IPS DF 19.7 (cell line): ENCODE results near the gene MOV10.
"Not testable (repeated sequence)": the region's sequence is repeated elsewhere in the genome, so short reads cannot be mapped to it uniquely, and the experiment has no call there.

Experiments used
- DNase-seq: peaks from one replicate; pipeline ENCODE4 v3.0.0-alpha.2; 2013; ENCODE audit warnings: low read depth, low spot score

MOV10 gene

GRCh38 chr1:112712191-112712590 is 37.7 kb downstream of the MOV10 start:
- DNase-seq = no peak

DNA sequence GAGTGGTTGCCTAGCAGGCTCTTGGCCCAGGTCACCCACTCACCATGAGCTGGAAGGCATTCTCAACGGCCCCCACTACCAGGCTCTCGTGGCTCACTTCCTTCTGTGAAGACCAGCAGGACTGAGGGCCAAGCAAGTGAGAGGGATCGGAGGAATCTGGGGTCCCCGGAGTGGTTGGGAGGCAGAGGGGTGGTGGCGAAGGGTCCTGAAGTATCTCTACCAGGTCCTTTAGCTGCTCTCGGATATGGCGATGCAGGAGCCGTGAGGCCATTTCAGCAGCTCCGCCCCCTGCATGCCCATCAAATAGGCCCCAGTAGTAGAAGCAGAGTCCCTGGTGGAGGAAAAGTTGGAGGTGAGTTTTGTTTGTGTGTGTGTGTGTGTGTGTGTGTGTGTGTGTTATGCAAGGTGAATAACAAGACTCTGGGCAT is 38.3 kb downstream of the MOV10 start:
- no peak for DNase-seq

GRCh38 chr1:112713466-112714312 is 39.2 kb downstream of the MOV10 start:
- DNase-seq = no peak

DNA sequence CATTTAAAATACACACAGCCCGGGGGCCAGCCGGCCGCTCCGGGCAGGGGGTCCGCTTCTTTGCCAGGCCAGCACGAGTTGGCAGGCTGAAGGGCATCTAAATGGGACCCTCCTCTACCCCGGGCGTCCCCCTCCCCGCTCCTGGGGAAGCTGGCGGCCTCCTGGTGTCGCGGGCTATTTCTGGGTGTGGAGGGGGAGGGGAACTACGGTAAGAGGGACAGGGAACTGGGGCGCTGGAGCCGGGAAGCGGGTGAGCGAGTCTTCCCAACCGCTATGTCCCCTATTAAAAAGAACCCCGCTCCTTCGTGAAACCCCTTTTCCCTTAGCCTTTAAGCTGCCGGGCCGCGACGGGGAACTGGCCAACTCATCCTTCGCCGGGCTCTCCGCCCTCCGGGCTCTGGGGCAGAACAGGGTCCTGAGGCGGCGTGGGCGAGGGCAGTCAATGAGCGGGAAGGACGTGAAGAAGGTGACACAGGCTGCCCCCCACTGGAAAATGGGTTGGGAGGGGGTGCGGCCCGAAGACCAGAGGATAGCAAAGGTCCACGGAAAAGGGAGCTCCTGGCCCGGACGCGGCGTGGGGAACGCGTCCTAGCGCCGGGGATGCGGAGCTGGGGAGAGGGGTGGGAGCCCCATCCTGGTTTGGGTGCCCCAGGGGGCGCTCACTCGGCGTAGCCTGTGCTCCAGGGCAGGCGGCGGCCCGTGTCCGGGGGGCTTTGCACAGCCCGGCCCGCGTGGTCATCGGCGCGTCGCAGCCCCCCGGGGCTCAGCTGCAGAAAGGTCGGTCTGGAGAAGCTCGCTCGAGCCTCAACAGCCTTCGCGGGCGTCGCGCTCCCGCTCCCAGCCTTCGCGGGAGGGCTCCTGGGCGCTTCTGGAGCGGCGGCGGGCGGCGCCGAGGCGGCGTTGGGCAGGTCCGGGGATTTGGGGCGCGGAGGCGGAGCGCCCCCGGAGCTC is 40.1 kb downstream of the MOV10 start:
- DNase-seq = no peak

DNA sequence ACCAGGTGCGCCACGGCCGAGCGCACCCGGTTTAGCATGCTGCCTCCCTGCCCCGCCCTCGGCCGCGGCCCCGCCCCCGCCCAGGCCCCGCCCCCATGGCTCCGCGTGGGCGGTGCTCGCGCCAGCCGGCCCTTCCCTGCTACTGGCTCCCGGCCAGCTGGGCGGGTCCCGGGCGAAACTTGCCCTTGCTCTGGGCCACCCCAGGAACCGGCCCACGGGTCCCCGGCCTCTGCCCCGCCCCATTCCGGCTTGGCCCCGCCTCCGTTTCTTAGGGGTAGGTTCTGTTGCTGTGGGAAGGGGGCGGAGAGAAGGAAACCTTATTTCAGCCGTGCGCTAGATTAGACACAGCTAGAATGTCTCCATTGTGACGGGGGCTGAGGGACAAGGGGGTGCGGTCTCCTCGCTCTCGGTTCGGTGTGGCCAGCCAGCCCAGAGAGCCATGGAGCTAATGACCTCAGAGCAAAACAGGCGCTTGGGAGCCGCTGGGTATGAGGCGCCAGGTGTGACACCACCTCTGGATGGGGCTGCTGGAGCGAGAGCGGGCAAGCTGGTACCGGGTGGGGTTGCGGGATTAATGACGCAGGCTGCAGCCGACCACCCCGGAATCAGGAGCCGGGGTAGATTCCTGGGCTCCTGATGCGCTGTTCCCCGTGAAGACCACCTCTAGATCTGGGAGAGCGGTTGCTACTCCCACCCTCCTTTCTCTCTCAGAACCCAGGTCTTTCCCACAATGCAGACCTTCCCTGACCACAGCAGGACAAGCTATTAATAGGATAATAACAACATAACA is 41.0 kb downstream of the MOV10 start, which contains the start of gene PPM1J:
Gene PPM1J, minus strand, starts transcription at position 69 of the 790 bp plus-strand sequence. Its CDS starts 31 bp downstream, at position 38.
- DNase-seq = peak; percentile 56

GRCh38 chr1:112716133-112716720 is 41.8 kb downstream of the MOV10 start:
- DNase-seq = peak; percentile 78

DNA sequence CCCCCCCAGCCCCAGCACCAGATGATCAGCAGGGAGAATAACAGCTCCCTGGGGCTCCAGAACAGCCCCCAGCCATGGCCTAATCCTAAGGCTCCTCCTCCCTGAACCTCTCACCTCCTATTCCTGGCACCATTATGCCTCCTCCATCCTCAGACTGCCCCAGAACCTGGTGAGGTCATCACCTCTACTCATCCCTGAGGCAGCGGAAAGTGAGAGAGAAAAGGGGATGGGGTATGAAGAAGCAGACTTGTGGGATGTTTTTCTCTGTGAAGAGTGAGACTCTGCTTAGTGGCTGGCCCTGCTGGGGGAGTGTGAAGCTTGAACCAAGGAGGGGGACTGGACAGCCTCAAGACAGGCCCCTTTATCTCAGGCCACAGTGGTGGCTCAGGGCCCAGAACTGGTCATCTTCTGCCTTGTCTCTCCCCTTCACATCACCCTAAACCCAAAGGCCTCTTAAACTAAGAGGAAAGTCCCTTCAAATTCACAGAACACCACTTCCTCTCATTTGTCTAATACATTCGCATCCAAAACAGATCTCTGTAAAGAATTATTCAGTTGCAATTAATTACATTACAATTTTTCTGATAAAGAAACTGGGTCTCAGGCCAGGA is 42.9 kb downstream of the MOV10 start:
- no peak for DNase-seq

DNA sequence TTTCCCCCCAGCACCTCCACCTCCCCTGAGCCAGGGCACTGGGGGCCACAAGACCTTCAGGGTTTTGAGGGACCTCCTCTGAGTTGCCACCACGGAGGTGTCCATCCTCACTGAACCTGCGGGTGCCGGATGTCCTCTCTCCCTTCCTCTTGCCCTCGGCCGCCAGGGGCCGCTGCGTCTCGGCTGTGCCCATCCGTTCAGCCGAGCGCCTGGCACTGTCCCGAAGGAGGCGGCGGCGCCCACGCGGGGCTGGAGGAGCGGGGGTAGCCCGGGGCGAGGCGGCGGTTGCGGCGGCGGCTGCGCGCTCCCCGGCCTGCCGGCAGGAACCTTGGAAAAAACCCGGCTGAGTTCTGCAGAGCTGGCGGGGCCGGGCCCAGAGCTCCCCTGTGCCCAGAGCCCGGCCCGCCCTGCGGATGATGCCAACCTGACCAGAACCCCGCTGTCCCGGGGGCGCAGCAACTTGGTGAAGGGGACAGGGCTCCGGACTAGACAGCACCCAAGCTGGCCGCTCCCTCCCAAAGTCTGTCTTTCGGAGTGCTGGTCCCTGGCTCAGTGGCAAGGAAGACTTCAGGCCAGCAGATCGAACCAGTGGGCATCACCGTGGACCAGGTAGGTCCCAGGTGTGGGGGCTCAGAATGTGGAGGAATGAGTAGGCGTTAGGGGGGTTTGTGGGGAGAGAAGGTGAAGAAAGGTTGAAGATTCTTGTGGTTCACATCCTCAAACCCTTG is 44.4 kb downstream of the MOV10 start:
- DNase-seq = no peak

DNA sequence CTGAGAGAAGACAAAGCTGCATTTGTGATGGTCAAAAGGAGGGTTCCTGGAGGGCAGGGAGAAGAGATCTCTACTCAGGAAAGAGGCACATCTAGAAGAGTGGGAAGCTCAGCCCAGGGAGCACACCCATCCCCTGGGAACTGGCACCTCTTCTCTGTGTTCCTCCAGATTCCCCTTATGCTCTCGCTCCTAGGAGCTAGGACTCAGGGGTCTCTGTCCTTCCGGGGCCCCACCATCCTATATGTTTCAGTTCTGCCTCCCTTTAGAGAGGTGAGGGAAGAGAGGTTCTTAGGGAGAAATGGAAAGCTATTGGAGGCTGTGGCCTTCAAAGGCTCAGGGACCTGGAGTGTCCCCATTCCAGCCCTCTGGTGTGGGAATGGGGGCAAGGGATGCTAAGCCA is 45.2 kb downstream of the MOV10 start:
- DNase-seq = no peak

DNA sequence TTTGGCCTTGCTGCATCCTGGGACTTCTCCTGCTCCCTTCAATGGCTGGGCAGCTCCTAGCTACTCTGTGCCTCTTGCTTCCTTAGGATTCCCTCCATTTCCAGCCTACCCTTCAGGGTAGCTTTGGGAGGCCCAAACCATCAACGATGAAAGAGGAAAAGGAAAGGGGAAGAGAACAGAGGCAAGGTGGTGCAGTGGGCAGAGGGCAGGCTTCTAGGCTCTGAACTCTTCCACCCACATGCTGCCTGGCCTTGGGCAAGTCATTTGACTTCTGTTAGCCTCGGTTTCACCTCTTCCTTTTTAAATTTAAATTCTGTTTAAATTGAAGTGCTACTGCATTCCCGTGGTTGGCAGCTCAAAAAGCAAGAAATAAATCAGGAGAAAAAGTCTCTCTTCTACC is 46.3 kb downstream of the MOV10 start:
- DNase-seq = no peak

DNA sequence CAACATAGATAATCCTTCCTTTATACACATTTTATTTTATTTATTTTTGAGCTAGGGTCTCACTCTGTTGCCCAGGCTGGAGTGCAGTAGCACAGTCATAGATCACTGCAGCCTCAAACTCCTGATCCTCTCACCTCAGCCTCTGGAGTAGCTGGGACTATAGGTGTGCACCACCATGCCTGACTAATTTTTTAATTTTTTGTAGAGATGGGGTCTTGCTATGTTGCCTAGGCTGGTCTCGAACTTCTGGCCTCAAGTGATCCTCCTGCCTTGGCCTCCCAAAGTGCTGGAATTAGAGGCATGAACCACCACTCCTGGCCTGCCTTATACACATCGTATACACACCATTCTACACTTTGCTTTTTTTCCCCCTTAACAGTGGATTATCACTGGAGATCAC is 46.8 kb downstream of the MOV10 start:
- not testable (repeated sequence) for DNase-seq

GRCh38 chr1:112721966-112722524 is 47.6 kb downstream of the MOV10 start:
- DNase-seq = no peak

- DNase-seq = no peak
Measured at GRCh38 chr1:112722601-112723510, 48.4 kb downstream of the MOV10 start.

GRCh38 chr1:112723511-112723839 is 49.0 kb downstream of the MOV10 start:
- DNase-seq = no peak

GRCh38 chr1:112724240-112724639 is 49.8 kb downstream of the MOV10 start:
- DNase-seq = not testable (repeated sequence)

GRCh38 chr1:112727716-112728115 is 53.3 kb downstream of the MOV10 start:
- DNase-seq = no peak

- DNase-seq = not testable (repeated sequence)
Measured at GRCh38 chr1:112728306-112728971, 54.0 kb downstream of the MOV10 start.

DNA sequence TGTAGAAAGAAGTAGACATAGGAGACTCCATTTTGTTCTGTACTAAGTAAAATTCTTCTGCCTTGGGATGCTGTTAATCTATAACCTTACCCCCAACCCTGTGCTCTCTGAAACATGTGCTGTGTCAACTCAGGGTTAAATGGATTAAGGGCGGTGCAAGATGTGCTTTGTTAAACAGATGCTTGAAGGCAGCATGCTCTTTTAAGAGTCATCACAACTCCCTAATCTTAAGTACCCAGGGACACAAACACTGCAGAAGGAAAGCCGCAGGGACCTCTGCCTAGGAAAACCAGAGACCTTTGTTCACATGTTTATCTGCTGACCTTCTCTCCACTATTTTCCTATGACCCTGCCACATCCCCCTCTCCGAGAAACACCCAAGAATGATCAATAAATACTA is 54.6 kb downstream of the MOV10 start:
- DNase-seq = not testable (repeated sequence)
